Measurements from ENCODE around the gene MAP1B.
A peak's percentile ranks its signal among the peaks of the same experiment; 100 is the strongest.
"Not testable (repeated sequence)": the region's sequence is repeated elsewhere in the genome, so short reads cannot be mapped to it uniquely, and the experiment has no call there.

Gene MAP1B

GRCh38 chr5:72107131-72107900 lies at the start of gene MAP1B:
Gene MAP1B, plus strand, starts transcription at chr5:72107475. Its CDS starts 57 bp downstream, at chr5:72107532.
- peak; percentile 74 for DNase-seq (ENCODE audit: low spot score)

DNA sequence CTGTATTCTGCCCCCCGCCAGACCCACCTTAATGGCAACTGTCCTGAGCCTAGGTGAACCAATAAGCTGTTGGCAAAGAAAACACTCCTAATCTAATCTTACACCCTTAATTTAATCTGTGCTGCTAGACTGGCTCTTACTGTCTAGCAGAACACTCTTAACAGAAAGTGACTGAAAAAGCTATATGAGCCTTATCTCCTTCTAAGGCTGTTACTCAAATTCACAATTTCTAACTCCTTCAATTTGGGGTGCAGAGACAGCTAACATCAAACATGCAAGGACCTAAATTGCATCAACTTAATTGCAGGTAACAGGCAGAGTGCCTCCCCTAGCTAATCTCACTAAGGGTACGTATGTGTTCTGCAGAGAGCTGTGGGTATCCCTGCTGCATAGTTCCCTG lies 49.5 kb upstream of the MAP1B start:
- no peak for DNase-seq (ENCODE audit: low spot score)

- DNase-seq (ENCODE audit: low spot score), result no peak
Observed at GRCh38 chr5:72063219-72063819, 44.0 kb upstream of the MAP1B start.

DNA sequence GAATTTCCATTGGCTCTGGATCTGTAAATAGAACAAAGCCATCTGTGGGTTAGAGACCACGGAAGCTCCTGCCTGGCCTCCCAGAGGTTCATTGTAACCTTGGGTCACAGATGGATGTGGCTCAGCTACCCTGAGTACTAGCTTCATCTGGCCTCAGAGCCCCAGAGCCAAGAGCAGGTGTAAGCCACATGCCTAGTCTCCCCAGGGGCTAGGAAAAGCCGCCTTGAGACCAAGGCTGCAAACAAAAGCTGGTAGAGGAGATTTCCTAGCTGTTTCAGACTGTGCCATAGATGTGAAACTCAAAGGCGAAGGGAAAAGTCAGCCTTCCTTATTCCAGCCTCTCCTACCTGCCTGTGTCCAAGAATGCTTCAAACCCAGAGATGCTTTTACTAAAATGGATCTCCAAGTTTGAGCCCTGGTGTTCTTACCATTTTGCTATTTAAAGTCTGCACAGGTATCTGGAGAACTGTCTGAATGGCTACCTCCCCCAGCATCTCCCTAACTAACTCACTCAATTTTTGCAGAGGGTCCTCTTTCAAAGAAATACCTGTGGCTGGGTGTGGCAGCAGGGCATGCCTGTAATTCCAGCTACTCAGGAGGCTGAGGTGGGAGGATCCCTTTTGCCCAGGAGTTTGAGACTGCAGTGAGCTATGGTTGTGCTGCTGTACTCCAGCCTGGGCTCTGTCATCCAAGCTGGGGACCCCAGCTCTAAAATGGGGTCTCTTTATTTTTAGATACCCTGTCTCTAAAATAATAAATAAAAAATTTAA lies 42.3 kb upstream of the MAP1B start:
- DNase-seq (ENCODE audit: low spot score), result no peak

DNA sequence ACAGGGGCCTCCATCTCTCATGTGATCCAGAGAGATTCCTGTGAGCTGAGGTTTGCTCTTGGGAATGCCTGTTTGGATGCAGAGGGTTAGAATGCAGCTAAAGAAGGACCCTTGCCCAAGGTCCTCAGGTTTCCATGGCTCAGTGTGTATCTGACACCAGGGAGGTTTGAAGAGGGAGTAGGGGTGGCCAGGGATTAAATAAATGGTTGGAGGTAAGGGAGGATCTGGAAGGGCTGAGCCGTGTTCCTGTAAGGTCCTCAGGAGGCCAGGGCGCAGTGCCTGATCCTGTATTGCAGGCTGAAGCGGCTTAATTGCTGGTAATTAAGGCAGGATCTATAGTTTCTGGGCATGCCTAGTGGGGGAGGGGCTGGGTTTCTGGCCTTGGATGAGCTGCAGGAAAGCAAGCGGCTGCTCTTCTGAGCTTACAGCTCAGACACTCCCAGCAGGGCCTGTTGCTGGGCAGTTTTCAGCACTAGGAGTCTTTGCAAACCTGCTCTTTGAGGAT lies 41.5 kb upstream of the MAP1B start:
- no peak for DNase-seq (ENCODE audit: low spot score)

DNA sequence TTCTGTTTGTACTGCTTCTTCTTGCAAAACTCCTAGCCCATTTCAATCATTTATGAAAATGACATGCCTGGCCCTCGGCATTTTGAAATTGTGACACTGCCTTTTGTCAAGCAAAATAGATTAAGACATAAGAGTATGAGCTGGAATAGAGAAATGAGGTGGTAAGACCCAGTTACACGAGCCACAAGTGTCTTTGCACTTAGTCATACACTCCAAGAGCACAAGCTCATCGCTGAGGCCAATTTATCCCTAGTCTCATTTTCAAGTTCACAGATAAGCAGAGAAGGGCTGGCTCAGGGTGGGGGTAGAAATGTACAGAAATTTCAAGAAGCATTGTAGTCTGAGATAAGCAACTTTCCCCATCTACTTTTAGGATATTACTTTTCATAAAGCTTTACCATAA lies 40.6 kb upstream of the MAP1B start:
- DNase-seq (ENCODE audit: low spot score), result peak; percentile 56

DNA sequence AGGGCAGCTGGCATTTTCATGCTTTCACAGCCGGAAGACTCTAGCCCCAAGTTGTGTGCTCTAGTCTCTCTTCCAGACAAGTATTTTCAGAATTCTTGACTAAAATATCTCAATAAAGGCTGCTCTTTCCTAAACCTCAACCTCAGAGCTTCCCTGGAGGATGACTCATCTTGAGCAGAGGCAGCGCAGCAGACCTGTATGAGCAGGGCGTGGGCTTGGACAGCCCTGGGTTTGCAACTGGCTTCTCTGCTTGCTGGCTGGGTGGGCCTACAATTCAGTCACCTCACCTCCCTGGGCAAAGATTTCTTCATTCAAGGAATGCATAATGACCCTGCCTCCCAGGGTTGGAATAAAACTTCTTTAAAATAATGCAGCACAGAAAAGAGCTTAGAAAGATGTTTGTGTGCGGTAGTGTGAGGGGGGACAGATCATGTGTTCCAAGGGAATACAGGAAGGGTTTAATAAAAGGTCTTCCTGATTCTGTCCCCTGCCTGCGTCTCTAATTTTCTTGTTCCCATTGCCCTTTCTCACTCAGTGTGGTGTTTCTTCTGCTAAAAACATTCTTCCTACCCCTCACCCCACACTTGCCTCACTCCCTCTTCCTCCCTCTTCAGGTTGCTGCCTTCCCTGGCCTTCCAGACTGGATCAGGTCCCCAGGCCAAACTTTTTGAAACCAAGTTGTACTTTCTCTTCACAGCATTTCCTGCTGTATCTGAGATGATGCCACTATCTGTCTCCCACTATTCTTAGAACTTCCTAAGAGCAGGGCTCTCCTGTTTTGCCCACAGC lies 39.4 kb upstream of the MAP1B start:
- peak; percentile 53 for DNase-seq (ENCODE audit: low spot score)

- no peak for DNase-seq (ENCODE audit: low spot score)
Observed at GRCh38 chr5:72070529-72070928, 36.7 kb upstream of the MAP1B start.

- no peak for DNase-seq (ENCODE audit: low spot score)
Observed at GRCh38 chr5:72071906-72072305, 35.4 kb upstream of the MAP1B start.

GRCh38 chr5:72074251-72074650 lies 33.0 kb upstream of the MAP1B start:
- DNase-seq (ENCODE audit: low spot score), result no peak

DNA sequence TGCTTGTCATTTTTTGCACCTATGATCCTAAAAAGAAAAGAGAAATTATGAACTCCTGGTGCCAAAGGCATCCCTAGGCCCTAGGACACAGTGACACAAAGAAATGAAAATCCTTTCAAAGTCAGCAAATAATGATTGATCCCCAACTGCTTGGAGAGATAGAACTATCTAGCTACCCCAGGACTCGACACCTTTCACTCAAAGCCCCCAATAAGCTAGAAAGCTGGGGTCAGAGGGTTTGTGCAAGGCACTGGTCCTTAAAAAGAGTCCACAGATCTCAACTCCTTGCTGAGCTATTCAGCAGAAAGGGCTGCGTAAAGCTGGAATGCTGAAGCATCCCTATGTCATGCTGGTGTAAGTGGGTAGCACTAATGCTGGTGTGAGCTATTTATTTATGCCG lies 31.8 kb upstream of the MAP1B start:
- no peak for DNase-seq (ENCODE audit: low spot score)

DNA sequence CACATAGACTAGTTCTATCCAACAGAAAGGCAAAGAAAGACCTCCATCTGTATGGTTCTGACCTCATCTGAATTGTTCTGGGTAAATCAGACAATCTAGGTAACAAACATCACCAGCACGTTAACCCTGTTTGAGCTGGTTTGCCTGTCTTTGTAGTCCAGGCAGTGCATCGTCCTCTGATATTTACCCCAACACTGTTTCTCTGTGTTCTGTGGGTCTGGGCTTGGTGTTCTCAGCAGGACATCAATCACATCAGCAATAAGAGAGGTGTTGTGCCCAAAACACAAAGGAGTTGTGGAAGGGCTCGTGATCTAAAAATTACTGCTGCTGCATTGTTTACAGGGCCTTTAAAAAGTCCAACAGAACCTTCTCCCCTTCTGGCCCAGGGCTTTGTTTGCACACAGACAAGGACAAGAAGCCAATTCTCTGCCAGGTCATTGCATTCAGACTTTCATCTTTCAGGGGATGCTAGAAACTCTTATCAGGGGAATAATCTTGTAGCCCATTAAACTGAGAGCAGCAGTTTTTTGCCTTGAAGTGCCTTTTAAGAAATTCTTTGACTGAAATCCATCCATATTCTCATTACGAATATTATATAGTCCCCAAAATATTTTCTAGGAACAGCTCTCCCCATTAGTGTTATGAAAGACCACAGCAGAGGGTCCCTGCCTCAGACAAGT lies 30.5 kb upstream of the MAP1B start:
- no peak for DNase-seq (ENCODE audit: low spot score)

- DNase-seq (ENCODE audit: low spot score), result no peak
Observed at GRCh38 chr5:72077390-72077789, 29.9 kb upstream of the MAP1B start.

DNA sequence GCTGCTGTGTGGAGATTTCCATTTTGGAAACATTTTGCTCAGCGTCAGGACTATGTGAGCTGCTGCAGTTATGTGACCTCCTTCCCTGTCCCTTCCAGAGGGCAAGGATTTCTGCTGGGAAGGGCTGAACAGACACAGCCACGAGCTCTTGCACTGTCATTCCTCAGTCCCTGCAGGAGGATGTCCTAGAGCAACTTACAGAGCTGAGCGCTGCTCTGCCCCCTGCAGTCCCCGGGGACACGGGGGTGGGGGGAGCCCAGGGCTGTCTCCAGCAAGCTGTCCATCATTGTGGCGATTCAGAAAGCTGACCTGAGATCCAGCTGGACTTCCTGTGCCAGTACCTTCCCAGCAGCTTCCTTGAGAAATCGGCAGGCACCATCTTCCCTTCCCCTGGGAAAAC lies 28.0 kb upstream of the MAP1B start:
- peak; percentile 23 for DNase-seq (ENCODE audit: low spot score)

DNA sequence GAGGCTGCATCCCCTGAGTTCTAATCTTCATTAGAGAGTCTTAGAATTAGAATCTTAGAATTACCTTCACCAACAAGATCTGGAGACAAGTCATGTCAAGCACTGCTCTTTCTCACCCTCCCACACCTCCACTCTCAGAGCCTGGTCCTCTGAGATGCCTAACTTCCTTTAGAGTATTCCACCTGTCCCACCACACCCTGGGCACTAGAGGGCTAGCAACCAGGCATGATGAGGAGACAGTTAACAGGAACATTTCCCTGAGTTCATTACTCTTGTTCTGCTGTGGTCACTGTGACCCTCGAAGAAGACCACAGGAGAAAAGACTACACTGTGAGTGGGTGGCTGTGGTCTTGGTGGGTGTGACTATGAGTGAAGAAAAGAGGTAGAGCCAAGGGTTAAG lies 25.2 kb upstream of the MAP1B start:
- no peak for DNase-seq (ENCODE audit: low spot score)

DNA sequence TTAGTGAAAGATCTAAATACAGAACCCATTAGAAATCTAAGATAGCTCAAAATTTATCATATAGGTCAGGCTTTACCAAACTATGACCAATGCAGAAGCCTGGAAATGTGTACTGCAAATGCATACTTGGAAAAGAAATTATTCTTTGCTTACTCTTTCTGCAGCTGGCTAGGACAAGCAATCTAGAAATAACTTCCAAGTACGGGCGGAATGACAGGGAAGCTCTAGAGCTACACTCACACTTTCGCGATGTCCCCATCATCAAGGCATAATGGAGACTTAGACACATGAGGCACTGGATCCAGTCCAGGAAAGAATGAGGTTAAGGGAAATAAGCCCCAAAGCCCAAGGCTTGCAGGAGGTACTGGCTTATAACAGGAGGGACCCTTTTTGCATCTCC lies 22.4 kb upstream of the MAP1B start:
- no peak for DNase-seq (ENCODE audit: low spot score)

- DNase-seq (ENCODE audit: low spot score), result no peak
Observed at GRCh38 chr5:72085319-72085718, 22.0 kb upstream of the MAP1B start.

- not testable (repeated sequence) for DNase-seq (ENCODE audit: low spot score)
Observed at GRCh38 chr5:72089713-72090112, 17.6 kb upstream of the MAP1B start.

GRCh38 chr5:72092074-72092473 lies 15.2 kb upstream of the MAP1B start:
- DNase-seq (ENCODE audit: low spot score), result no peak

DNA sequence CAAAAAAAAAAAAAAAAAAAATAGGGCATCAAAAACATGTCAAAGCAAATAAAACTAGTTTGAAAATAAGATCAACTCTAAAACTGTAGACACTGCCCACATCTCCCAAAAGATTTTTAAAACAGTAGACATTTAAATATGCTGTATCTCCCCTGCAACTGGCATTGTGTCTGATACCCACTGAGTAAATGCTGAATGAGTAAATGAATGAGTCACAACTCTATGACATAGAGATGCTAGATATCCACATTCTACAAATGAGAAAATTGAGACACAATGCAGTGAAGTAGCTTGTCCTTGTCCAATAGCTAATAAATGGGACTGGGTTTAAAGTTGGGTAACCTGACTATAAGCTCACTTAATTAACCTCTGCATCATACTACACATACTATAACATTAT lies 14.1 kb upstream of the MAP1B start:
- DNase-seq (ENCODE audit: low spot score), result no peak

- no peak for DNase-seq (ENCODE audit: low spot score)
Observed at GRCh38 chr5:72093824-72094223, 13.5 kb upstream of the MAP1B start.
